COLO829 (cell line): ENCODE data around the gene VAT1L.

Experiments
- DNase-seq: peaks from one replicate; pipeline ENCODE4 v3.0.0; 2012; ENCODE audit warnings: low spot score

The VAT1L gene

GRCh38 chr16:77834635-77835540, 46.5 kb downstream of the VAT1L start:
- no peak for DNase-seq

DNA sequence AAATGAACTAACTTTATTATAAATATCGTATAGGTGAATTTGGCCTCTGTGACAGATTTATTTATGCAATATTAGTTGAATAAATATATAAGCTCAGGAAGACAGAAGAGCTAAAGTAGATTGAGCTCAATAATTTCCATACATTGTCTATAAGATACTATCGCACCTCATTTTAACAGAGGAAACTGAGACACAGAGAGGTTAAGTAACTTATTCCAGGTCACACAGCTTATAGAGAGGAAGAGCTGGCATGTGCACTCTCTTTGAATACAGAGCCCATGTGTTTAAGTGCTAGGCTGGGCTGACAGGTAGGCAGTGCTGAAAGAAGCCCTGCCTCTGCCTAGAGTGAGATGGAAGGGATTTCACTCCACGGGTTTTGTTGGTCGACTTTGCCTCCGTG, 48.4 kb downstream of the VAT1L start:
- DNase-seq: no peak

- DNase-seq: no peak
Observed at GRCh38 chr16:77838597-77839255, 50.4 kb downstream of the VAT1L start.

- no peak for DNase-seq
Observed at GRCh38 chr16:77840093-77840492, 51.7 kb downstream of the VAT1L start.

- DNase-seq: no peak
Observed at GRCh38 chr16:77840673-77841501, 52.5 kb downstream of the VAT1L start.

GRCh38 chr16:77841502-77841763, 53.1 kb downstream of the VAT1L start:
- DNase-seq: no peak

GRCh38 chr16:77842468-77842867, 54.1 kb downstream of the VAT1L start:
- DNase-seq: no peak

DNA sequence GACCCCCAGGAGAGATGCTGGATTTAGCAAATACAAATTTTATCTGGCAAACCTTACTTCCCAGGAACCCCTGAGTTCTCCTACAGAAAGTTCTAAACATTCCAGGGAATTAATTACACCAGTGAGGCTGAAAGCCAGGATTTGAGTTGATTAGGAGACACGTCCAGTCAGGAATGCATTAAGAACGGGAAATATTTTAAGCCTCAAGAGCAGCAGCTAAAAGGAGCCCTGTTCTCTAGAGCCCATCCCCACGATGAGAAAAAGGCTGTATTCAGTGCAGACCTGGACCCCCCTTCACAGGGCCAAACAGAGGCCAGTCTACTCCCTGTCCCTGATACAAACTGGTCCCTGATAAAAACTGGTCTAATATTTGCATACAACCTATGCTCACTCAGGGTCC, 55.0 kb downstream of the VAT1L start:
- DNase-seq: no peak

- no peak for DNase-seq
Observed at GRCh38 chr16:77844801-77845200, 56.4 kb downstream of the VAT1L start.

DNA sequence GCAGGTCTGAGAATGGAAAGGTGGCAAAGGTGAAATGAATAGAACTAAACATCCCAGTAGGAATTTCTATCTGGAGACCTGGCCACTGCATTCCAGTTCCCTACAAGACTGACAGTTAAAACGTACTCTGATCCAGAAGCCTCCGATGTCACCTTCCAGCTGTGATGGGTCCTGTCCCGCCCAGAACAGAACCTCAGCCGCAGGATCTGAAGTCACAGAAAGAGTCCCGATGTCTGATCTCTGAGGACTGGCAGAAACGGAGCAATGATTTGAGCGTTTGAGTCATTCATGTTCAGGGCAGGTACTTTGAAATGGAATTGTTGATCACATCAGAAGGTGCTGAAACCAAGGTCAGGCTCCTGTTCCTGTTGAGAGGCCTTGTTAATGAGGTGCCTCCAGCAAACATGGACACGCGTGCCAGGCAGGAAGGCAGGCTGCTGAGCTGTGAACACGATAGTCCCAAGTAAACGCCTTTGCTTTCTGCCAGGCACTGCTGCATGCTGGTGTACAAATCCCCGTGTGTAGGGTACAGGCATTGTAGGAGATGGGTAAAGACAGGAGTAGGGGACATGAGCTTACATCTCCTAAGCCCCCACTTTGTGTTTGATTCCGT, 61.4 kb downstream of the VAT1L start:
- no peak for DNase-seq

GRCh38 chr16:77850636-77851333, 62.4 kb downstream of the VAT1L start:
- DNase-seq: no peak

GRCh38 chr16:77853161-77853560, 64.8 kb downstream of the VAT1L start:
- no peak for DNase-seq

GRCh38 chr16:77856438-77857160, 68.2 kb downstream of the VAT1L start:
- no peak for DNase-seq

DNA sequence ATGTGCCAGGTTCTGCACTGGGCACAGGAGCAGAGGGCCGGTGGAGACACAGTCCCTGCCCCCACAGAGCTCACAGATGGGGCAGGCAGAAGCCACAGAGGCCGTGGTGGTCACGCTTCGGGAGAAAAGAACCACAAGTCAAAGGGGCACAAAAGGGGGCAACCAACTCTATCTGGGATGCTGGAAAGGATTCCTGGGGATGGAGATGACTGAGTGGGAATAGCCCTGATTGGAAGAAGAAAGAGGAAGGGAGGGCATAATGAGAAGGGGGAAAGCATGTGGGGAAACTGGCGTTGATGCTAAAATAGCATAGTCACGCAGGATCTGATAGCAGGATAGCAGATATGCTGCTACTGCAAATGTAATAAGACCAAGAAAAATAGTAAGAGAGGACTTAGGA, 69.7 kb downstream of the VAT1L start:
- DNase-seq: no peak

GRCh38 chr16:77859493-77860232, 71.3 kb downstream of the VAT1L start:
- no peak for DNase-seq

- no peak for DNase-seq
Observed at GRCh38 chr16:77860953-77861352, 72.6 kb downstream of the VAT1L start.

DNA sequence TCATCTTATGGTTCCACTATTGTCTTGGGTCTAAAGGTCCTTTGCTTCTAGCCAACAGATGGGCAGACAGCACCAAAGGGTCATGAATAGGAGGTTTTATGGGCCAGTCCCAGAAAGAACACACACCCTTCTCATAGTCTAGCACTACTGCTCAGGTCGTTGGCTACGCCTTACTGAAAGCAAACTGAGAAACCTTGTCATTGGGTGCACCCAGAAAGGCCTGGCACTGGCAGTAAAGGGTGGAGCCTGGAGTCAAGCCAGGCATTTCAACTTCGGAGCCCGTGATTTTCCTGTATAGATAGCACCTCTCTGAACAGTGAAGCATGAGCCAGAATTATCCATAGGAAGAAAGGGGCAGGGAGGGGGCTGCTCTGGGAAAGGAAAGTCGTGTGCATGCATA, 74.9 kb downstream of the VAT1L start:
- no peak for DNase-seq

DNA sequence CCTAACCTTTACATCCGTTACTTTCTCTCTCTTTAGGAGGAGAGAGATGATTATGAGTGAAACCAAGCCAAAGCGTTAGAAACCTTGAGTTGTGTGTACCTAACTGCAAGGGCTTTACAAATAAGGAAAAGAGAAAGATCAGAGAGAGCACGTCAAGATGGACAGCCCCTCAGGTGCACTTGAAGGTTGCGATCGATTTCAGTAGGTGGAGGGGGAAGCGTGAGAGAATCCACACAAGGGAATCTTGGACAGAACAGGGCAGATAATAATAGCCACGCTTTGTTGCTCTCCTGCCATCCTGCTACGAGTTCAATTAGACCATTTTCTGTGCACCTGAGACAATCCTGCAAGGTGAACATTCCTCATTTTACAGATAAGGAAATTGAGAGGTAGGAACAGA, 78.4 kb downstream of the VAT1L start:
- no peak for DNase-seq

DNA sequence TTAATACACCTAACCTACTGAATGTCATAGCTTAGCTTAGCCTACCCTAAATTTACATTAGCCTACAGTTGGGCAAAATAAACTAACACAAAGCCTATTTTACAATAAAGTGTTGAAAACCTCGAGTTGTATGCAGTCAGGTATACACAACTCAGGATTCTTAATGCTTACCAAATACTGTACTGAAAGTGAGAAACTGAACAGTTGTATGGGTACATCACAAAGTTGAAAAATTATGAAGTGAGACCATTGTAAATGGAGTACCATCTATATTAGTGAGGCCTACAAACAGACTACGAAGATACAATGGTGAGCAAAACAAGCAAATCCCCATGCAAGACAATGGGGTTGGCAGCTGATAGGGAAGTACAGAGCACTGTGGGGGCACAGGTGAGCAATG, 79.7 kb downstream of the VAT1L start:
- no peak for DNase-seq

- DNase-seq: no peak
Observed at GRCh38 chr16:77868478-77868877, 80.1 kb downstream of the VAT1L start.
